Measurements from ENCODE around the gene OTOF.

The OTOF gene

DNA sequence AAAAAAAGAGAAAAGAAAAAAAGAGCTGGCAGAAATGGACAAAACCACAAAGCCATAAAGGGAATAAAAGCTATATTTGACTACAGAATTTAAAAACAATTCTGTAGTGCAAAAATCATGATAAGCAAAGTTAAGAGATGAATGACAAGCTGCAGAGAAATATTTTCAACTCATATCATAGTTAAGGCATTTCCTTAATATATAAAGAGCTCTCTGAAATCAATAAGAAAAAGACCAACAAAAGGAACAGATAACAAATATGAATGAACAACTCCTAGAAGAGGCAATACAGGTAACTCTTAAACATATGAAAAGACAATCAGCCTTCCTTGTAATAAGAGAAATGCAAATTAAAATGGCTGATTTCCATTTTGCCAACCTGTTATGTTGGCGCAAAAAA is 26.2 kb downstream of the OTOF start:
- Histone ChIP-seq H3K27me3 (ENCODE audit: insufficient read depth, low read length) (no peaks in the 10 kb centered on the region), H3K9me3 (ENCODE audit: insufficient read depth, low read depth, low read length) (no peaks in the 10 kb centered on the region), H3K36me3 (ENCODE audit: insufficient read depth, low read depth, low read length) (no peaks in the 10 kb centered on the region), H3K9ac (ENCODE audit: low read depth, low read length) (no peak overlapping the region), H3K4me1 (ENCODE audit: insufficient read depth, low read length) (no peaks in the 10 kb centered on the region), H3K4me3 (ENCODE audit: low read length) (no peak overlapping the region), H3K27ac (ENCODE audit: low read length) (no peak overlapping the region)

DNA sequence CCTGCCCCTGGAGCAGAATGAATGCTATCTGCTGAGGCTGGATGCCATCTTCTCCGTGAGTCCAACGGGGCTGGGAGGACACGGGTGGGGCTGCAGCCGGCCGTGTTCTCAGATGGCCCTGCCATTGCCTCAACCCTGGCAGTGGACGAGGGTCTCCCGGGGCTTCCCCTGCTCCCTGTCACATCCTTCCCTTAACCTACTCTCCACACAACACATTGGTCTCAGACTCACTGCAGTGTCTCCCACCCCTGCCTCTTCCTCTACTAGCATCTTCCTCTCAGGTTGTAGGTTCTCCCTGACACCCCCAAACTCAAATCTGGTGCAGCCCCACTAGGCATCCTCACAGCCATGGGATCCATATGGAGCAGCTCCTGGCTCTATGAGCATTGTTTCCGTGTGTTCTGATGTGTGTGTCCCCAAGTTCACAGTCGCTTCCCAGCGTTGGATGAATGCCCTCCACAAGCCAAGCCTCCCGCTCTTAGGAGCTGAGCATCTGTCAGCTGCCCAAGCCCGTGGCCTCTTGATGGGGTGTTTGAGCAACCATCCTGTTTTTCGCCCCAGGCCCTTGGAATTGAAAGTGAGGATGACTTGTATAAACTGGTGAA is 27.8 kb downstream of the OTOF start:
- Histone ChIP-seq H3K9ac (ENCODE audit: low read depth, low read length) (no peak overlapping the region), H3K27ac (ENCODE audit: low read length) (no peak overlapping the region), H3K27me3 (ENCODE audit: insufficient read depth, low read length) (no peaks in the 10 kb centered on the region), H3K4me1 (ENCODE audit: insufficient read depth, low read length) (no peaks in the 10 kb centered on the region), H3K9me3 (ENCODE audit: insufficient read depth, low read depth, low read length) (no peaks in the 10 kb centered on the region), H3K4me3 (ENCODE audit: low read length) (no peak overlapping the region), H3K36me3 (ENCODE audit: insufficient read depth, low read depth, low read length) (no peaks in the 10 kb centered on the region)

DNA sequence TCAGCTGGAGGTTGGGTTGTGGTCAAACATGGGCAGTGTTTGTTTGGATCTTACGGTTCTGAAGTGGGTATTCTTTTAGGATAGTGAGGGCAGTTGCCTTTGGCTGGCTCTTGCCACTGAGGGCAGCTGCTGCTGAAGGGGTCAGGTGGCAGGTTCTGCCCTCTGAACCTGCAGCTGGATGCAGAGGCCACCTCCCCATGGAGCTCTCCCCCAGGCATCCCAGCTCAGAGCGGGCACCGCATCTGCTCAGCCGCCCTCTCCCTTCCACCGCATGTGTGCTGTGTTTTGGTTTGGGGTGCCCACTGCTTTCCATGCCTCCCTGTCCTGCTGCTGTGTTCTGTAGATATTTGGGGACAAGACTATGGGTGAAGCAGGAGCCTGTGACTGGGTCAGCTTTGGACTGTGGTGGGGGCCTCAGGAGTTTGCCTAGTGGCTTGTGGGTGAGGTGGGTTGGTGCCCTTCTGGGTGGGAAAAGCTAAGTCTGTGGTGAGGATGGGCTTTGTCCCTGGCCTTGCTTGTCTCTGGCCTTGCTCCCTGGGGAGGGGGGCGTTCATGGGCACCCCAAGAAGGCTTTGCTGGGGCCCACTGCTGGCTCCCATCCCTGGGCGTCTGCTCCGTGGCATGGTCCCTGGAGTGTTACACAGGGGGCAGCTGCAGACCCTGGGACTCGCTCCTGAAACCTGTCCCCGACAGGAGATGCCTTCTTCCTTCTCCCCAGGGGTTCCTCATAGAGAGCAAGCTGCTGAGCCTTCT is 28.5 kb downstream of the OTOF start:
- Histone ChIP-seq H3K27ac (ENCODE audit: low read length) (no peak overlapping the region), H3K4me3 (ENCODE audit: low read length) (no peak overlapping the region)

DNA sequence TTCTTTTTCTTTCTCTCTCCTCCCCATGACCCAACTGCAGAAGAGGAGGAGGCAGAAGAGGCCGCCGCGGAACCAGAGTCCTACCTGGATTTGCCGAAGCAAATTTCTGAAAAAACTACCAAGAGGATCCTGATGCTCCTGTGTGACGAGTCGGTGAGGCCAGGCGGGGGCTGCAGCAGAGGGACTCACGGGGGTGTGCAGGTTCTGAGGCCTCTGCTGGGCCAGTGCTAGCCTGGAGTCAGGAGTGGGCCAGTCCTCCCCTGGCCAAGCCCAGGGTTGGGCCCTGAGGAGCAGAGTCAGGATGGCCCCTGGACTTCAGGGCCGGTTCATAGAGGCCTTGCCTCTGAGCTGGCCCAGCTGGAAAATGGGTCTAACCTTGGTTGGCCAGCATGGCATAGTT is 29.3 kb downstream of the OTOF start:
- H3K4me3 ChIP-seq (ENCODE audit: low read length) = no peak overlapping the region
- H3K36me3 ChIP-seq (ENCODE audit: insufficient read depth, low read depth, low read length) = no peaks in the 10 kb centered on the region
- H3K9me3 ChIP-seq (ENCODE audit: insufficient read depth, low read depth, low read length) = no peaks in the 10 kb centered on the region
- no peak overlapping the region for H3K27ac ChIP-seq (ENCODE audit: low read length)
- no peak overlapping the region for H3K9ac ChIP-seq (ENCODE audit: low read depth, low read length)
- H3K27me3 ChIP-seq (ENCODE audit: insufficient read depth, low read length) = no peaks in the 10 kb centered on the region
- no peaks in the 10 kb centered on the region for H3K4me1 ChIP-seq (ENCODE audit: insufficient read depth, low read length)

More for the DNA sequence above, 28.5 kb downstream of the OTOF start:
- Histone ChIP-seq H3K36me3 (ENCODE audit: insufficient read depth, low read depth, low read length) (no peaks in the 10 kb centered on the region), H3K4me1 (ENCODE audit: insufficient read depth, low read length) (no peaks in the 10 kb centered on the region), H3K9me3 (ENCODE audit: insufficient read depth, low read depth, low read length) (no peaks in the 10 kb centered on the region), H3K9ac (ENCODE audit: low read depth, low read length) (no peak overlapping the region), H3K27me3 (ENCODE audit: insufficient read depth, low read length) (no peaks in the 10 kb centered on the region)

DNA sequence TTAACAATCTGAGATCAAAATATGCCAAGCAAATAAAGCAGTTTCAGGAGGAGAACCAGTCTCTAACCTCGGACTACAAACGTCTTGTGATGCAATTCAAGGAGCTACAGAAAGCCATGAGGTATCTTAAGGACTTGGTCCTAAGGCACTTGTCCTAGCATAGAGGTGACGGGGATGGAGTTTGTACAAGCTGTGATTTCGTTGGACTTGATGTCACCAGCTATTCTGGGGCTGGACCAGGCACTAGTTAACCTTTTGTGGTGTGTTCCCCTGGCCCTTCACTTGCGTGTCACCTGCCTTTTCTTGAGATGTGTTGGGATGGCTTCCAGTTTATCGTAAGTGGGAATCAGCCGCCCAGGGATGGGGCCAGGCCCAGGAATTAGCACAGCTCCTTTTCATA is 33.7 kb downstream of the OTOF start:
- Histone ChIP-seq H3K27ac (ENCODE audit: low read length) (no peak overlapping the region), H3K27me3 (ENCODE audit: insufficient read depth, low read length) (no peaks in the 10 kb centered on the region), H3K9me3 (ENCODE audit: insufficient read depth, low read depth, low read length) (no peaks in the 10 kb centered on the region), H3K9ac (ENCODE audit: low read depth, low read length) (no peak overlapping the region), H3K36me3 (ENCODE audit: insufficient read depth, low read depth, low read length) (no peaks in the 10 kb centered on the region), H3K4me3 (ENCODE audit: low read length) (no peak overlapping the region), H3K4me1 (ENCODE audit: insufficient read depth, low read length) (no peaks in the 10 kb centered on the region)

DNA sequence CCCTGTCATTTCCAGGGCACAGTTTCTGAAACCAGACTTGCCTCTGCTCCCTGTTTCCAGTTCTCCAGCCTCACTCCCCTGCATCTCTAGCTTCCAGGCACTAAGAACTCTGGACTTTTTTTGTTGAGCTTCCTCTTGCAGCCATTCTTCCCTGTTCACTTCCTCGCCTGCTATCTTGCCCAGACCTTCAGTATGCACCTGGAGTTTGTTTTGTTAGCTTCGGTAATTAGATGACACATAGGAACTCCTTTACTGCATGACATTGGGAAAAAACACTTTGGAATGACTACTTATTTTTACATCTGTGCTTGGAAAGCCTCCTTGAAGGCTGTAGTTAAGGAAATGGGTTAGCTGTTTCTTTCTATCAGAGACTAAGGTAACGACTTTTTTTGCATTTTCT is 35.2 kb downstream of the OTOF start:
- no peak overlapping the region for H3K9ac ChIP-seq (ENCODE audit: low read depth, low read length)
- H3K4me3 ChIP-seq (ENCODE audit: low read length) = no peak overlapping the region
- no peaks in the 10 kb centered on the region for H3K4me1 ChIP-seq (ENCODE audit: insufficient read depth, low read length)
- no peak overlapping the region for H3K27ac ChIP-seq (ENCODE audit: low read length)
- no peaks in the 10 kb centered on the region for H3K9me3 ChIP-seq (ENCODE audit: insufficient read depth, low read depth, low read length)
- H3K36me3 ChIP-seq (ENCODE audit: insufficient read depth, low read depth, low read length) = no peaks in the 10 kb centered on the region
- no peaks in the 10 kb centered on the region for H3K27me3 ChIP-seq (ENCODE audit: insufficient read depth, low read length)

DNA sequence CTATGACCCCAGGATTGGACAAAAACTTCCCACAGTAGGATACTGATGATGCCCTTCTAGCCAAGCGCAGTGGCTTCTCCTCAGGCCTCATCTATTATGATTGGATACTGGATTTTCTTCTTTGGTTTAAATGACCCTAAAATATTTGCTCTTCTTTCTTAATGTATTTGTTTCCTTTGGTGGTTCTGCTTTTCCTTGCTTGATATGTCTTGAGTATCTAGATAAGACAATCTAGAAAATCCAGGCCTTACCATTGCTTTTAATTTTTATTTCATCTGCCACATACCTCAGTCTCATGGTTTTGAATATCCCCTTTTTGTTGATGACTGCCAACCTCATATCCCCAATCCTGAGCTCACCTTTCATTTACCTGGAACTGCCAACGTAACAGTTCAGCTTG is 35.6 kb downstream of the OTOF start:
- Histone ChIP-seq H3K27me3 (ENCODE audit: insufficient read depth, low read length) (no peaks in the 10 kb centered on the region), H3K9me3 (ENCODE audit: insufficient read depth, low read depth, low read length) (no peaks in the 10 kb centered on the region), H3K4me3 (ENCODE audit: low read length) (no peak overlapping the region), H3K9ac (ENCODE audit: low read depth, low read length) (no peak overlapping the region), H3K36me3 (ENCODE audit: insufficient read depth, low read depth, low read length) (no peaks in the 10 kb centered on the region), H3K27ac (ENCODE audit: low read length) (no peak overlapping the region), H3K4me1 (ENCODE audit: insufficient read depth, low read length) (no peaks in the 10 kb centered on the region)

DNA sequence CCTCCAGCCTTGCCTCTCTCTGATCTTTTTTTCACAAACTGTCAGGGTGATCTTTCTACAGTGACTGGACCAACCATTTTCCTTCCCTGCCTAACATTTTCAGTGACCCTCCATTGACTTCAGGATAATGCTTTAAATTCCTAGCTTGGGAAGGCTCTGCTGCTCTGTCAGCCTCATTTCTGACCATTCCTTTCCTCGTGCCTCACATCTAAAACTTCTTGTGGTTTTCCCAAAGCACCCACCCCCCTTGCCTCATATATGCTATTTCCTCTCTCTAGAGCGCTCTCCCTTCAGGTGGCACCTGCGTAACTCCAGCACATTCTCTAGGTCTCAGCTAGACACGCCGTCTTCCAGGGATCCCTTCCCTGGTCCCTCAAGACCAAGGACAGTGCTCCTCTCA is 39.0 kb downstream of the OTOF start:
- Histone ChIP-seq H3K36me3 (ENCODE audit: insufficient read depth, low read depth, low read length) (no peaks in the 10 kb centered on the region), H3K27me3 (ENCODE audit: insufficient read depth, low read length) (no peaks in the 10 kb centered on the region), H3K27ac (ENCODE audit: low read length) (no peak overlapping the region), H3K9me3 (ENCODE audit: insufficient read depth, low read depth, low read length) (no peaks in the 10 kb centered on the region), H3K9ac (ENCODE audit: low read depth, low read length) (no peak overlapping the region), H3K4me1 (ENCODE audit: insufficient read depth, low read length) (no peaks in the 10 kb centered on the region), H3K4me3 (ENCODE audit: low read length) (no peak overlapping the region)

DNA sequence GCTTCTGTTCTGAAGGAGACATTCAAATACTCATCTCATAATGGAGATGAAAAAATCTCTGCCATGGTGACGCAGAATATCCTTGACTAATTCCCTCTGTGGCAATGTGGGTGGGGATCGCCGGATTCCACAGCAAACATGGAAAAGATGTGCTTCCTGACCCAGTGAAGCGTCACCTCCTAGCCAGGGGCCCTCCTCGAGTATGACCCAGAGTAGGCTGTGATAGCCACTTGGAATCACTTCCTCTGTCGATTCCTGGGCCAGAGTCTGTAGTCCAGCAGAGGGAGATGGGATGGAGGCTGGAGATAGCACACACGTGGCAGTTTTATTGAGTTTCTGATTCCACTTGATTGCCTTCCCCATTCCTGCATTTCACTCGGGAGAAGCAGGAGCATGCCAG is 39.4 kb downstream of the OTOF start:
- Histone ChIP-seq H3K4me3 (ENCODE audit: low read length) (no peak overlapping the region), H3K27me3 (ENCODE audit: insufficient read depth, low read length) (no peaks in the 10 kb centered on the region), H3K4me1 (ENCODE audit: insufficient read depth, low read length) (no peaks in the 10 kb centered on the region), H3K27ac (ENCODE audit: low read length) (no peak overlapping the region), H3K9me3 (ENCODE audit: insufficient read depth, low read depth, low read length) (no peaks in the 10 kb centered on the region), H3K36me3 (ENCODE audit: insufficient read depth, low read depth, low read length) (no peaks in the 10 kb centered on the region), H3K9ac (ENCODE audit: low read depth, low read length) (no peak overlapping the region)

DNA sequence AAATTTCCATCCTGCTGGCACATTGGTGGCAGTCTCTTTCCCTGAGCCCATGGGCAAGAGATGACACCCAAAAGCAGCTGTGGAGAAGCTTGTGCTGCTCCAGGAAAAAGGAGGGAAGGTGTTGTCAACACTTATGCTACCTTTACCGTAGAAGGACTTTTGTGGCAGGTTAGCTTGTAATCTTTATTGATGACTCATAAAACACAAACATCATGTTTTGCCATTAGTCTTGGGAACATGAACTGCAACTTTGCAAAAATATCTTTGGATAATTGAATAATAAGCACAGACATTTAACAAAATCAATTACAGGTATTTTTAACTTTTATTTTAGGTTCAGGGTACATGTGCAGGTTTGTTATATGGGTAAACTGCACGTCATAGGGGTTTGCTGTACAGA is 42.8 kb downstream of the OTOF start:
- no peaks in the 10 kb centered on the region for H3K4me1 ChIP-seq (ENCODE audit: insufficient read depth, low read length)
- no peaks in the 10 kb centered on the region for H3K9me3 ChIP-seq (ENCODE audit: insufficient read depth, low read depth, low read length)
- no peak overlapping the region for H3K27ac ChIP-seq (ENCODE audit: low read length)
- no peak overlapping the region for H3K9ac ChIP-seq (ENCODE audit: low read depth, low read length)
- no peaks in the 10 kb centered on the region for H3K27me3 ChIP-seq (ENCODE audit: insufficient read depth, low read length)
- H3K4me3 ChIP-seq (ENCODE audit: low read length) = no peak overlapping the region
- no peaks in the 10 kb centered on the region for H3K36me3 ChIP-seq (ENCODE audit: insufficient read depth, low read depth, low read length)

DNA sequence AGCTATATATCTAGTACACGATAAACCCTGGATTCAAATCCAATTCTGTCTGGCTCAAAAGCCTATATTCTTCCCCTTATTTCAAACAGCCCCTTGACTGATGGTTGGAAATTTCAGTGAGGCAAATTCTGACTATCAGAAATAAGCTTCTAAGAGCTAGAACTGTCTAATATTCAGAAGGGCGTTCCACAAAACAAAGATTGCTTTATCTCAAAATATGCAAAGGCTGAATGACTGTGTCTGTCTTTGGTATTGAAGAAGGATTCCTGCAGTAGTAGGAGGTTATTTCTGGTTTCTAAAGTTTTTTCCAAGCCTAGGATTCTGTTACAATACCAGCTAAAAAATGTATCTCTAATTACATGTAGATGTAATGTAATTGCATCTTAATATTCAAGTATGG is 45.1 kb downstream of the OTOF start:
- no peaks in the 10 kb centered on the region for H3K36me3 ChIP-seq (ENCODE audit: insufficient read depth, low read depth, low read length)
- H3K27ac ChIP-seq (ENCODE audit: low read length) = no peak overlapping the region
- H3K9ac ChIP-seq (ENCODE audit: low read depth, low read length) = no peak overlapping the region
- no peaks in the 10 kb centered on the region for H3K27me3 ChIP-seq (ENCODE audit: insufficient read depth, low read length)
- H3K4me3 ChIP-seq (ENCODE audit: low read length) = no peak overlapping the region
- no peaks in the 10 kb centered on the region for H3K4me1 ChIP-seq (ENCODE audit: insufficient read depth, low read length)
- no peaks in the 10 kb centered on the region for H3K9me3 ChIP-seq (ENCODE audit: insufficient read depth, low read depth, low read length)

DNA sequence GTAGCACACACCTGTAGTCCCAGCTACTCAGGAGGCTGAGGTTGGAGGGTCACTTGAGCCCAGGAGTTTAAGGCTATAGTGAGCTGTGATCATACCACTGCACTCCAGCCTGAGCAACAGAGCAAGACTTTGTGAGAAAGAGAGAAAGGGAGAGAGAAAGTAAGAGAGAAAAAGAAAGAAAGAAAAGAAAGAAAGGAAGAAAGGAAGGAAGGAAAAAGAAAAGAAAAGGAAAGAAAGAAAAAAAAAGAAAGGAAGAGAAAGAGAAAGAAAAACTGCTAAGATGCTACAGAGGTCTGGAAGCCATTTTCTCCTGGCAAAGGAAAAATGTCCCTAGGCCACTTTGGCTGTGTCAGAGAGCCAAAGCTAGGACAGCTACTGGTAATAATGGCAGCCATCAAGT is 45.6 kb downstream of the OTOF start:
- Histone ChIP-seq H3K27ac (ENCODE audit: low read length) (no peak overlapping the region), H3K36me3 (ENCODE audit: insufficient read depth, low read depth, low read length) (no peaks in the 10 kb centered on the region), H3K9ac (ENCODE audit: low read depth, low read length) (no peak overlapping the region), H3K27me3 (ENCODE audit: insufficient read depth, low read length) (no peaks in the 10 kb centered on the region), H3K9me3 (ENCODE audit: insufficient read depth, low read depth, low read length) (no peaks in the 10 kb centered on the region), H3K4me3 (ENCODE audit: low read length) (no peak overlapping the region), H3K4me1 (ENCODE audit: insufficient read depth, low read length) (no peaks in the 10 kb centered on the region)
